CD14-positive monocyte (primary cell): Measurements from ENCODE around the gene MRPL36. TPM values are rescaled to one million over a fixed set of nuclear protein-coding genes. Genes with fewer than 3 reads are reported as not detected.
A peak's percentile ranks its signal among the peaks of the same experiment; 100 is the strongest.

ENCODE experiments used
- DNase-seq, 3 donors: peaks; one replicate each; pipeline ENCODE4 v3.0.0-alpha.2; 2011 to 2022
- H2AFZ ChIP-seq: 2 replicates; pipeline ENCODE4 v1.6.0; 2012; ENCODE audit warnings: mild to moderate bottlenecking, low read depth, low read length, inconsistent platforms; ENCODE audit not compliant: insufficient read depth, poor library complexity, severe bottlenecking
- H3K27ac ChIP-seq, 2 donors: 1 replicate in 1 of 2; 2 replicates in 1 of 2; pipeline ENCODE4 v1.5.1; 2012 to 2013; ENCODE audit warnings: low read length in 2 of 2, control low read depth in 1 of 2, inconsistent platforms in 1 of 2, low read depth in 1 of 2, mild to moderate bottlenecking in 1 of 2
- H3K27me3 ChIP-seq, 2 donors: one replicate each; pipeline versions ENCODE4 v1.6.0 to v1.6.1; 2011 to 2013; ENCODE audit warnings: low read length in 2 of 2; ENCODE audit not compliant: control insufficient read depth in 2 of 2, insufficient read depth in 2 of 2
- H3K36me3 ChIP-seq, 2 donors: replicated peaks in 1 of 2; 1 replicate in 1 of 2; 2 replicates in 1 of 2; pipeline versions ENCODE4 v1.5.1 to v1.6.1; 2012 to 2013; ENCODE audit warnings: low read length in 2 of 2, control low read depth in 1 of 2, inconsistent platforms in 1 of 2, mild to moderate bottlenecking in 1 of 2; ENCODE audit not compliant: insufficient read depth in 2 of 2, control insufficient read depth in 1 of 2
- H3K4me1 ChIP-seq, 2 donors: 1 replicate in 1 of 2; 2 replicates in 1 of 2; pipeline versions ENCODE4 v1.5.1 to v1.6.1; 2012 to 2013; ENCODE audit warnings: low read length in 2 of 2, control low read depth in 1 of 2, inconsistent platforms in 1 of 2, mild to moderate bottlenecking in 1 of 2, moderate library complexity in 1 of 2; ENCODE audit not compliant: insufficient read depth in 2 of 2, control insufficient read depth in 1 of 2
- H3K4me2 ChIP-seq: replicated peaks from 2 replicates; pipeline ENCODE3; 2012; ENCODE audit warnings: low read length, moderate library complexity, mild to moderate bottlenecking; ENCODE audit not compliant: poor library complexity, severe bottlenecking; ENCODE audit errors: extremely low read depth
- H3K4me3 ChIP-seq, 3 experiments: fragments of 200-600 bp in 1 of 3; sonication (generic) in 1 of 3; replicated peaks in 1 of 3; 1 replicate in 2 of 3; 2 replicates in 1 of 3; pipeline ENCODE4 v1.5.1; 2011 to 2013; ENCODE audit warnings: low read length in 3 of 3, mild to moderate bottlenecking in 3 of 3, control low read depth in 2 of 3, low read depth in 2 of 3, inconsistent platforms in 1 of 3, moderate library complexity in 1 of 3
- H3K79me2 ChIP-seq: 2 replicates; pipeline ENCODE4 v1.6.0; 2012; ENCODE audit warnings: mild to moderate bottlenecking, control low read depth, inconsistent platforms, low read length, moderate library complexity; ENCODE audit not compliant: insufficient read depth
- H3K9ac ChIP-seq: 2 replicates; pipeline ENCODE4 v1.6.0; 2017; ENCODE audit warnings: low read length, mild to moderate bottlenecking; ENCODE audit not compliant: insufficient read depth, poor library complexity, severe bottlenecking
- H3K9me3 ChIP-seq, 2 donors: replicated peaks in 1 of 2; 1 replicate in 1 of 2; 2 replicates in 1 of 2; pipeline versions ENCODE4 v1.5.1 to v1.6.1; 2012 to 2013; ENCODE audit warnings: low read length in 2 of 2, control low read depth in 1 of 2; ENCODE audit not compliant: control insufficient read depth in 1 of 2, insufficient read depth in 1 of 2
- H4K20me1 ChIP-seq: 2 replicates; pipeline ENCODE4 v1.6.0; 2012; ENCODE audit warnings: mild to moderate bottlenecking, low read length, control low read depth, moderate library complexity; ENCODE audit not compliant: insufficient read depth
- H3K27ac Mint-ChIP-seq, 7 donors: one replicate each; pipeline ENCODE4 v1.8.0; 2020; ENCODE audit warnings: mild to moderate bottlenecking in 7 of 7, mixed read lengths in 7 of 7, moderate library complexity in 6 of 7, inconsistent platforms in 2 of 7
- H3K27me3 Mint-ChIP-seq, 3 donors: one replicate each; pipeline ENCODE4 v1.8.0; 2021 to 2022; ENCODE audit warnings: low read depth in 3 of 3, mild to moderate bottlenecking in 3 of 3, mixed read lengths in 3 of 3, moderate library complexity in 3 of 3, inconsistent platforms in 1 of 3
- H3K36me3 Mint-ChIP-seq, 2 donors: one replicate each; pipeline ENCODE4 v1.8.0; 2020; ENCODE audit warnings: mixed read lengths in 2 of 2, inconsistent platforms in 1 of 2, mild to moderate bottlenecking in 1 of 2
- H3K4me1 Mint-ChIP-seq: one replicate; pipeline ENCODE4 v1.8.0; 2020; ENCODE audit warnings: mild to moderate bottlenecking, mixed read lengths
- H3K4me3 Mint-ChIP-seq, 2 donors: one replicate each; pipeline ENCODE4 v1.8.0; 2020; ENCODE audit warnings: mild to moderate bottlenecking in 2 of 2, mixed read lengths in 2 of 2, moderate library complexity in 1 of 2
- H3K9me3 Mint-ChIP-seq, 7 donors: one replicate each; pipeline ENCODE4 v1.8.0; 2020 to 2022; ENCODE audit warnings: mixed read lengths in 7 of 7, mild to moderate bottlenecking in 6 of 7, moderate library complexity in 6 of 7, inconsistent platforms in 2 of 7
- CTCF ChIP-seq: fragments of 200-600 bp; IDR thresholded peaks from one replicate; pipeline ENCODE4 v1.8.0; 2022; ENCODE audit warnings: antibody characterized with exemption, mild to moderate bottlenecking
- WGBS: methylation state at CpG from one replicate; pipeline ENCODE4 v1.1.5; 2013; ENCODE audit warnings: missing lambda C conversion rate; ENCODE audit not compliant: insufficient coverage; 5-methylcytosine and 5-hydroxymethylcytosine counted together
- intact Hi-C, 2 donors: fragments of 100-400 bp; cut with micrococcal nuclease; formaldehyde crosslinking; loops; one replicate each; pipeline versions ENCODE4 v1.15.0 to v1.15.1; 2023
- polyA minus RNA-seq: library from RNA; depleted of rRNA, polyadenylated mRNA; stranded (reverse); fragments of >200 nt; gene quantifications from 2 replicates; pipeline ENCODE4 v1.2.3, GENCODE V29; 2012
- polyA plus RNA-seq, 3 donors: library from polyadenylated mRNA; depleted of rRNA in 1 of 3; unstranded in 2 of 3; stranded (reverse) in 1 of 3; fragments of 300-500 nt in 2 of 3; fragments of >200 nt in 1 of 3; fragmentation: Illumina TruSeq in 2 of 3; gene quantifications; 1 replicate in 2 of 3; 2 replicates in 1 of 3; pipeline ENCODE4 v1.2.3, GENCODE V29; 2012 to 2021
- total RNA-seq, 12 experiments: library from RNA in 1 of 12; stranded (reverse) in 1 of 12; fragments of 120-200 nt in 1 of 12; gene quantifications; one replicate each; pipeline ENCODE4 v1.2.4 and lab custom pipeline; 2013 to 2026; ENCODE audit warnings: mixed read lengths in 6 of 12, inconsistent platforms in 1 of 12

MRPL36 gene
- 31.0 TPM for total RNA-seq (2013)
- polyA plus RNA-seq (10 to 100 TPM; 17.9 to 81.7 (median 65.9) TPM), polyA minus RNA-seq (16.6 and 22.3 TPM in 2 replicates), total RNA-seq (lab: John Stamatoyannopoulos, UW) (1.9 to 7.8 (median 3.4) reads per million in 11 experiments)

GRCh38 chr5:1799602-1800471 is at the start of gene MRPL36:
Gene MRPL36, minus strand, starts transcription at chr5:1799837. Its CDS starts 902 bp downstream, at chr5:1798935.
- peaks cover 7% of the 10 kb centered on the region for H4K20me1 ChIP-seq
- Mint-ChIP-seq H3K36me3 (peaks cover 45 to 46% of the 10 kb centered on the region in 2 donors), H3K4me1 (peaks cover 40% of the 10 kb centered on the region), H3K27me3 (peaks cover 0 to 2% (median 0%) of the 10 kb centered on the region in 3 donors), H3K27ac (peak within 1 kb of the TSS; percentile 95 to 98 (median 98)), H3K4me3 (peak within 1 kb of the TSS; percentile 95 to 100), H3K9me3 (no peaks in the 10 kb centered on the region)
- H3K9ac ChIP-seq = peak within 1 kb of the TSS; percentile 90
- peak; percentile 90 to 92 (median 92) for DNase-seq
- peaks cover 55% of the 10 kb centered on the region for H3K79me2 ChIP-seq
- no peak for TF ChIP-seq CTCF
- peaks cover 18 to 33% of the 10 kb centered on the region in 2 donors for H3K4me1 ChIP-seq
- H3K4me3 ChIP-seq = peak within 1 kb of the TSS; percentile 61 to 90 (median 82)
- no peaks in the 10 kb centered on the region for H3K9me3 ChIP-seq
- intact Hi-C loops = loop anchor here (10.0 kb wide), 5 partner anchors 445 to 1185 kb away; partner anchors contain the start of genes BRD9 (in 1 of the 2), CEP72 (in 1 of the 2), CLPTM1L (in 1 of the 2) and TRIP13 (in 1 of the 2)
- H3K27ac ChIP-seq = peak within 1 kb of the TSS; percentile 60 to 91
- H3K4me2 ChIP-seq = peak within 1 kb of the TSS; percentile 82
- peak within 1 kb of the TSS; percentile 83 for H2AFZ ChIP-seq
- 2% methylated on average over 56 of the region's 68 CpGs for WGBS
- H3K36me3 ChIP-seq = peaks cover 33 to 49% of the 10 kb centered on the region in 2 donors
- H3K27me3 ChIP-seq = no peaks in the 10 kb centered on the region

GRCh38 chr5:1847611-1848010 is 48.0 kb upstream of the MRPL36 start:
- intact Hi-C loops = no loop called here
- no peaks in the 10 kb centered on the region for H3K4me1 ChIP-seq
- TF ChIP-seq CTCF = no peak
- Mint-ChIP-seq H3K4me1 (no peaks in the 10 kb centered on the region), H3K9me3 (peaks cover 0 to 3% (median 0%) of the 10 kb centered on the region in 7 donors), H3K27me3 (peaks cover 41 to 42% (median 42%) of the 10 kb centered on the region in 3 donors), H3K4me3 (no peak overlapping the region), H3K36me3 (no peaks in the 10 kb centered on the region), H3K27ac (peak overlapping the region in 2 of 7 donors; percentile 6 to 23)
- no peak overlapping the region for H3K4me2 ChIP-seq
- H4K20me1 ChIP-seq = no peaks in the 10 kb centered on the region
- no peak overlapping the region for H3K9ac ChIP-seq
- peaks cover 6 to 30% of the 10 kb centered on the region in 2 donors for H3K27me3 ChIP-seq
- 81% methylated on average over 9 of the region's 9 CpGs for WGBS
- no peak overlapping the region for H3K4me3 ChIP-seq
- H3K9me3 ChIP-seq = no peaks in the 10 kb centered on the region
- no peak for DNase-seq
- no peak overlapping the region for H3K27ac ChIP-seq
- no peak overlapping the region for H2AFZ ChIP-seq
- H3K79me2 ChIP-seq = no peaks in the 10 kb centered on the region
- no peaks in the 10 kb centered on the region for H3K36me3 ChIP-seq
